Inflammatory macrophage treated with lipopolysaccharide for 4 hours (primary cell): ENCODE measurements around the gene UBFD1.
"Not testable (repeated sequence)": the region's sequence is repeated elsewhere in the genome, so short reads cannot be mapped to it uniquely, and the experiment has no call there.

Source experiments
- DNase-seq: peaks from one replicate; pipeline ENCODE4 v3.0.0-alpha.2; 2020

UBFD1 gene

DNA sequence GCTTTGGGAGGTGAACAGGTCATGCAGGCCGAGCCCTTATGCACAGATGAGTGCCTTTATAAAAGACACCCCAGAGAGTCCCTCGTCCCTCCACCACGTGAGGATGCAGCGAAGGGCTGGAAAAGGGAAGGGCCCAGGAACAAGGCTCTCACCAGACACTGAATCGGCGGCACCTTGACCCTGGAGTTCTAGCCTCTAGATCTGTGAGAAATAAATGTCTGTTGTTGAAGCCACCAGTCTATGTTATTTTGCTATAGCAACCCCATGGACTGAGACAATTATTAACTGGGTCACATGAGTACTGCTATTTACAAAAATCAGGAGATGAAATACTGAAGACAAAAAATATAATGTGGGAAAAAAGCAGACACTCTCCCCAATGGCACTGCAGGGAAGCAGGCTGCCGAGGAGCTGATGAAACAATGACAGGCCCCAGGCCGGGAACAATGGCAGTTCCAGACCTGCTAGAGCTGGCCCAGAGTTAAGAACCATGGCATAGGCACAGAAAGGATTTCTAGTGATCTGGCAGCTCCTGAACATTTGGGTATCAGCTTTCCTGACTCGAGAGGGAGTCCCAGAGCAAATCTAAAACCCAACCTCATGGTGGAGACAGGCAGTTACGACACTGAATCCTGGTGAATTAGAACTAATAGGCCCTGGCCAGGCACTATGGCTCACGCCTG is 29.4 kb upstream of the UBFD1 start:
- DNase-seq: no peak

DNA sequence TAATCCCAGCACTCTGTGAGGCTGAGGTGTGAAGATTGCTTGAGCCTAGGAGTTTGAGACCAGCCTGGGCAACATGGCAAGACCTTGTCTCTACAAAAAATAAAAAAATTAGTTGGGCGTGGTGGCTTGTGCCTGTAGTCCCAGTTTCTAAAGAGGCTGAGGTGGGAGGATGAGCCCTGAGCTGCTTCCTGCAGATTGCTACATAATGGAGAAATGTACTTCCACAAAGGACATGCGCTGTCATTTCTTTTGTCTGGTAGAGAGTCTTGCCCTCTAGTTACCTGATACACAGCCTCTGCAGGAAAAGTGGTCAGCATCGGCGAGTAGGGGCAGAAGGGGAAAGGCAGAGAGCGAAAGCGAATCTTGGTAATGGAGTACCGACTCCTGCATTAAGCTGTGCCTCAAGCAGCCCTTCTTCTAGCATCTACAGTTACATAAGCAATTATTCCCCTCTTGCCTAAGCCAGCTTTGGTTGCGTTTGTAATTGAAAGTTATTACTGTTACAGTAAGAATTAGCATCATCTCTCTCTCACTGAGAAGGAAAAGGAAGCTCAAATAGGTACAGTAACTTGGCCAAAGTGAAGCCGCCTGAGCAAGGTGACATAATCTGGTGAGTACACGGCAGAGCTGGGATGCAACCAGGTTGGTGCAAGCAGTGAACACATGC is 28.8 kb upstream of the UBFD1 start:
- peak; percentile 85 for DNase-seq

- DNase-seq: no peak
These were observed 27.5 kb upstream of the UBFD1 start for GRCh38 chr16:23530062-23530461.

DNA sequence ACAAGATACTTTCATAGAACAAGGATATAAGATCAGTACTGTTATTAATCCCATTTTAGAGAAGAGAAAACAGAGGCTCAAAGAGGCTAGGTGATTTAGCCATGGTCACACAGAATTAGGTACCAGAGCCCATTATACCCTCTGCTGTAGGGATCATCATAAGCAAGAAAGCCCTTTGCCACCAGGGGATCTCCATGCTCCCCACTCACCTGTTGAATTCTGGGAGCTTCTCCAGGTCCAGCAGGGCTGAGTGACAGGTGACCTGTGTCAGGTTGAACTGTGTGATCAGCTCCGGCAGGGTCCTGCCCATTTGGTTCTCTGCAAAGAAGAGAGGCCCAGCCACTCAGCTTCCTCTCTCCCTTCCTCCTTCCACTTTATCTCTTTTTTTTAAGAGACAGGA is 25.1 kb upstream of the UBFD1 start:
- no peak for DNase-seq

DNA sequence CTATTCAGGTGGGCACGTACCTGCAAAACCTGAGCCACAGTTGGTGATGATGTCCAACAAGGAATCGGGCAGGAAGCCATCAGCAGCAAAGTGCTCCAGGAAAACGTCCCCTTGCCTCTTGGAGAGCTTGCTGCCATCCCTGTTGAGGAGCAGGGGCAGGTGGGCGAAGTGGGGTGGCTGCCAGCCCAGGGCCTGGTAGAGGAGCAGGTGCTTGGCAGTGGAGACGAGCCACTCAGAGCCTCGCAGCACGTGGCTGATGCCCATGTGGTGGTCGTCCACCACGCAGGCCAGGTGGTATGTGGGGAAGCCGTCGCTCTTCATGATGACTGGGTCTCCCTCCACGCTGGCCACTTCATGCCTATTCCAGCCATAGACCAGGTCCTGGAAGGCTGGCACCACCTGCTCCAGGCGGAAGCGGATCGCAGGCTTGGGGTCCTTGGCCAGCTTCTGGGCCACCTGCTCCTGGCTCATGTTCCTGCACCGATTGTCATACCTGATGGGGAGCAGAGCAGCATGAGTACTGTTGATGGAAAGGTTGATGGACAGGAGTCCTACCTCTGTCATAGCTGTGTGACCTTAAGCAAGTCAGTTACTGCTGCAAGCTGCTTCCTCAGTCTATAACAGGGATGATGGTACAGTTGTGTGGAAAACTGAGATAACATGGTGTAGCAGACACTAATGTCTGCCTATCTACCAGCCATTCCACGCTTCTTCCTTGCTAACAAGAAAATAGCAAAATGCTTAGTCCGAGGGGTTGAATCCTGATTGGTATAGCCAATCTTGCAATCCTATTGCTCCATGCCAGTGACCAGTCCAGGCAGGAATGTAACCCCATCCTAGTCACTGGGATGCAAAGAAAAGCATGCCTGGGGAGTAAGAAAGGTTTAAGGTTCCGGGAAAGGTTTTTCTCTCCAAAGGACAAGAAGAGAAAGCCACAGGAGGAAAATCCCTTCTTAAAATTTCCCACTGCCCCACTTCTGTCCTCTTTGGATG is 22.4 kb upstream of the UBFD1 start:
- no peak for DNase-seq

- DNase-seq: no peak
These were observed 21.6 kb upstream of the UBFD1 start for GRCh38 chr16:23535901-23536300.

- no peak for DNase-seq
These were observed 20.1 kb upstream of the UBFD1 start for GRCh38 chr16:23537390-23537789.

DNA sequence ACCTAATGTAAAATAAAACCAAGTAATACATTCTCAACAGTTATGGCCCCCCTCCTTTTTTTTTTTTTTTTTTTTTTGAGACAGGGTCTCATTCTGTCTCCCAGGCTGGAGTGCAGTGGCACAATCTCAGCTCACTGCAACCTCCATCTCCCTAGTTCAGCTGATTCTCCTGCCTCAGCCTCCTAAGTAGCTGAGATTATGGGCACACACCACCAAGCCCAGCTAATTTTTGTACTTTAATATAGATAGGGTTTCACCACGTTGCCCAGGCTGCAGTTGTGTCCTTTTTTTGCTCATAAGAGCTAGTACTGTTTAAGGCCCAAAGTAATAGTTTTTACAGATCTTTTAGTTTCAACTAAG is 18.6 kb upstream of the UBFD1 start:
- DNase-seq: no peak

DNA sequence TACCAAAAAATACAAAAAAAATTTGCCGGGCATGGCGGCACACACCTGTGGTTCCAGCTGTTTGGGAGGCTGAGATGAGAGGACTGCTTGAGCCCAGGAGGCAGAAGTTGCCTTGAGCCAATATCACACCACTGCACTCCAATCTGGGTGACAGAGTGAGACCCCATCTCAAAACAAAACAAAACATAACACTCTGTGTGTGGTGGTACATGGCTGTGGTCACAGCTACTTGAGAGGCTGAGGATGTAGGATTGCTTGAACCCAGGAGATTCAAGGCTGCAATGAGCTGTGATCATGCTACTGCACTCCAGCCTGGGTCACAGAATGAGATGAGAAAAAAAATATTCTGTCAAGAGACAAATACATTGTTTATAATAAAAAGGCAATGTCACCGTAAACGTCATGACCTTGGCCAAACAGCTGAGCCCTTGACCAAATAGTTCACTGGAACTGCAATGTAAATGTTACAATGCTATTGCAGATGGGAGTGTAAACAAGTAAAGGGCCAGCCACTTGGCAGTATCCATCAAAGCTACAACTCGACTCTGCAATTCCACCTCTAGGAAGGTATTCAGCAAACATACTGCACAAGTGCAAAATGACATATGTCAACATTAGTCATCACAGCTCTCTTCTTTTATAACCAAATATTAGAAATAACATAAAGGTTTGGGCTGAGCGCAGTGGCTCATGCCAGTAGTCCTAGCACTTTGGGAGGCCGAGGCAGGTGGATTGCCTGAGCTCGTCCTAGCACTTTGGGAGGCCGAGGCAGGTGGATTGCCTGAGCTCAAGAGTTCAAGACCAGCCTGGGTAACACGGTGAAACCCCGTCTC is 17.3 kb upstream of the UBFD1 start:
- no peak for DNase-seq

- DNase-seq: not testable (repeated sequence)
These were observed 16.7 kb upstream of the UBFD1 start for GRCh38 chr16:23540817-23541178.

GRCh38 chr16:23544436-23544835 is 13.1 kb upstream of the UBFD1 start:
- no peak for DNase-seq

DNA sequence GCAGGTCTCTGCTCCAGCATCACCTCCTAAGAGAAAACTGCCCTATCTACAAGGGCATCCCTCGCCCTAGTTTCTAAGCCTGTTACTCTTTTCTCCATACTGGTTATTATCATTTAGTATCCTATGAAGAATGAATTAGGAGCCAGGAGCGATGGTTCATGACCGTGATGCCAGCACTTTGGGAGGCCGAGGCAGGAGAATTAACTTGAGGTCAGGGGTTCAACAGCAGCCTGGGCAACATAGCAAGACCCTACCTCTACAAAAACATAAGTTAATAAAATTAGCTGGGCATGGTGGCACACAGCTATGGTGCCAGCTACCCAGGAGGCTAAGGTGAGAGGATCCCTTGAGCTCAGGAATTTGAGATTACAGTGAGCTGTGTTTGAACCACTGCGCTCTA is 7.6 kb upstream of the UBFD1 start:
- no peak for DNase-seq

DNA sequence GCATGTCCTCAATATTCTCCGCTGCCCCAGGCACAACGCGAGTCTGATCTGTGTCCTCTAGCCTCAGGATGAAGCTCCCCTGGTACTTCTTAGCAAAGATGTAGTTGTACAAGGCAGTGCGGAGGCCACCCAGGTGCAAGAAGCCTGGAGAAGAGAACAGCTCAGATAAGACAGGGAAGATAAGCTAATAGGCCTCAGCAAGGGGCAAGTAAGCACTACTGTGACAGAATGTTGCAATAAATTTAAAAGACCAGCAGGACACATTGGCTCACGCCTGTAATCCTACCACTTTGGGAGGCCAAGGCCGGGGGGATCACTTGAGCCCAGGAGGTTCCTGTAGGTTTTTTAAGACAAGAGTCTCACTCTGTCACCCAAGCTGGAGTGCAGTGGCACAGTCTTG is 5.4 kb upstream of the UBFD1 start:
- DNase-seq: no peak

DNA sequence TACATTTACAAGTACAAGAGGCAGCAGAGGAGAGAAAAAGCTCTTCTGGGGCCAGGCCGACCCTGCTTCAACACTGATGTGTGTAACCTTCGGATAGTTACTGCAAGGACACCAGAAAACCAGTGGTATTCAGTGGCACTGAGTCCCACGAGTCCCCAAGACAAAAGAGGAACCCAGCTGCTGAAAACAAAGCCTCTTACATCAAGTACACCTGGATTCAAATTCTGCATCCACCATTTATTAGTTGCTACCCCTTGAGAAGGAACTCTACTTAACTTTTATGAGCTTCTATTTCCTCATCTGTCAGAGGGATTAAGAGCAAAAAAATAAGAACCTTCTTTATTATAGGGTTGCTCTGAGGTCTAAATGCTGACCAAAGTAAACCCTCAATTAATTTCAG is 3.0 kb upstream of the UBFD1 start:
- DNase-seq: no peak

GRCh38 chr16:23557779-23558702 is 514 bp downstream of the UBFD1 start:
- DNase-seq: peak; percentile 26

GRCh38 chr16:23561586-23561985 is 4.1 kb downstream of the UBFD1 start:
- no peak for DNase-seq

GRCh38 chr16:23562505-23562904 is 5.0 kb downstream of the UBFD1 start:
- no peak for DNase-seq

- no peak for DNase-seq
These were observed 5.7 kb downstream of the UBFD1 start for GRCh38 chr16:23563186-23563585.

DNA sequence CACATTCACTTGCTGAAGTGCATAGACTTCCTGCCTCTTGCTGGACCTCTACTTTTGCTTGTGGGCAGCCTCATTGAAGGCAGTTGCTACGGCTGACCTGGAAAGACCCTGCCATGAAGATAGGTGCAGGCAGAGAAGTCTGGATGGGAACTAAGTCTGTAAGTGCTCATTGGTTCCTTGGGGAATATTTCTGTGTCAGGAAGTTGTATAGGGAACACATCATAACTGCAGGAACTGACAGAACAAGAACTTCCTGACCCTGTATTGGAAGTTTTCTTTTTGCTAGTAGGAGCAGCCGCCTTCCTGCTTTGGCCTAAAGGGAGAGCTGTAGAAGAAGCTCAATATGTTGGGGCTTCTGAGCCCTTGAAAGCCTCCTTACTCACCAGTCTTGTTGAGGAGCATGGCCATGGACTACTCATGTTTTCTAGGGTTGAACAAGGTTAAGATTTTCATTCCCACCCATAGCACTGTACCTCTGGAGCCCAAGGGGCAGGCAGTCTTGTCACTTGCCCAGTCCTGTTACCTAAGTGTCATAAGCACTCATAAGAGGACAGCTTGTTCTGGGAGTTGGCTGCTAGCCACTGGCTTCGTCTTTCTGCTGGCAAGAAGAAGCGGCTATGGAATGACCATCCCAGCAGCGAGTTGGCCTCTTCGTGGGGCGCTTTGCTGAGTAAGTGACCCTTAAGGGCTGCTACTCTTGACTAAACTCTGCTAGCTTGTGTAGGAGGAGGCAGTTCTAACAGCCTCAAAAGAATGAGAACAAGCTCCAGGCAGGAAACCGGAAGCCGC is 7.2 kb downstream of the UBFD1 start:
- no peak for DNase-seq

DNA sequence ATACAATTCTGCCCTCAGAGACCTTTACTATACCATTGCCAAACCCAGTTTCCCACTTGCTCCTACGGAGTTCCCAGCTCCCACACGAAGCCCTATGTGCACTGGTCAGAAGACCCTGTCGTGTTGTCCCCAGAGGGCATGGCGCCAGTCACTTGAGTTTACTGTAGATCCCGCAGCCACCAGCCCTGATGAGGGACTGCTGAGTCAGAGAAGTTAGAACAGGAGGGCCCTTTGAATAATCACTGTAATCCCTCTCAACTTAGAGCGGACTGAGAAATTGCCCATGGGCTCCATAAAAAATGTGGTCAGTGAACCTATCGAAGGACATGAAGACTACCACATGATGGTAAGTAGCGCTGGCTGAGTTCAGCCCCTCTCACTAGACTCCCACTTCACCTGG is 9.2 kb downstream of the UBFD1 start:
- DNase-seq: no peak

- no peak for DNase-seq
These were observed 10.1 kb downstream of the UBFD1 start for GRCh38 chr16:23567602-23568001.
